Activated naive CD4-positive, alpha-beta T cell (primary cell): ENCODE measurements around the gene KRT7.
"Not testable (repeated sequence)": the region's sequence is repeated elsewhere in the genome, so short reads cannot be mapped to it uniquely, and the experiment has no call there.

ENCODE experiments used
- DNase-seq, 4 experiments: peaks; one replicate each; lab custom pipeline; 2025; lab: John Stamatoyannopoulos, UW

KRT7 gene

DNA sequence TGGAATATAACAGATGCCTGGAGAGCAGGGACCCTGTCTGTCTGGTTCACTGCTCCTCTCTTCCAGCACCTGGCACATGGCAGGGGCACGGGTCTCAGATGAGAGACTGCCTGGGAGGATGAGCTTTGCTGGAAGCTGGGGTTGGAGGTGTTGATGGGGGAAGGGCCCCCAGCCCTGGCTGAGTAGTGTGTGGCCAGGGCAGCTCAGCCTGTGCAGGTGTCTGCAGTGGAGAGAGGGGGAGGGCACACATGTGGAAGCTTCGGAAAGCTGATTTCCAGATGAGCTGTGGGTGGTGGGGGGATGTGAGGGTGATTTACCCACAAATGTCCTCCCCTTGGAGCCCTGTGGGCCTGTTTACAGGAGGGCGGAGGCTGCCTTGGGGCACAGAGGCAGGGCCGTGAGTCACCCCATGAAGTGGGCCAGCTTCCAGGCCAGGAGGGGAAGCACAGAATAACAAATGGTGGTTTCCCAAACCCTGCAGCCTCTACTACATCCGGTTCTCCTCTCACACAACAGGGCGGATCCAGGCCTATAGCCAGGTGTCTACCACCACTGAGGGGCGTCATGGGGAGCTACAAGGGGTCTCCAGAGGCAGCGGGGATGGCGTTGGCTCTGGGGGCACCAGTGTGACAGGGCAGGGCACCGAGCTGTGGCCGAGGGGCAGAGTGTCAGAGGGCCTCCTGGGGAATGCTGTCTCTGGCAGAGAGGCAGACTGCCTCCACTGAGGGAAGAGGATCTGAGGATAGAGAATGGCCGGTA, 11.0 kb downstream of the KRT7 start:
- peak in 3 of 4 experiments; percentile 11 to 20 (median 19) for DNase-seq

DNA sequence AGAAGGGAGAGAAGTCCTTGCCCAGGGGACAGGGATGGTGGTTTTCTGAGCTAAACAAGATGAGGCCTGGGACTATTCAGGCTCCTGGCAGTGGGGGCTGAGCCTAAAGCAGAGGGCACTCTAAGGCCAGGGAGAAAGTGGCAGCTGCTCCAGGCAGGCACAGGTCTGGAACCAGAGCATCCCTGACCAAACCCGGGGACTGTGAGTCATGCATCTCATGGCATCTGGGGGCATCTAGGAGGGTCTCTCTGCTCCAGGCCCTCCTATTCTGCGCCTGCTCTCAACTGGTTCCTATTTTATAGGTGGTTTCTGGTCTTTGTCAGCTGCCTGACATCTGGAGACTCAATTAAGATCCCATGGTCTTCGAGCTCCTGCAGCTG, 11.6 kb downstream of the KRT7 start:
- no peak for DNase-seq

DNA sequence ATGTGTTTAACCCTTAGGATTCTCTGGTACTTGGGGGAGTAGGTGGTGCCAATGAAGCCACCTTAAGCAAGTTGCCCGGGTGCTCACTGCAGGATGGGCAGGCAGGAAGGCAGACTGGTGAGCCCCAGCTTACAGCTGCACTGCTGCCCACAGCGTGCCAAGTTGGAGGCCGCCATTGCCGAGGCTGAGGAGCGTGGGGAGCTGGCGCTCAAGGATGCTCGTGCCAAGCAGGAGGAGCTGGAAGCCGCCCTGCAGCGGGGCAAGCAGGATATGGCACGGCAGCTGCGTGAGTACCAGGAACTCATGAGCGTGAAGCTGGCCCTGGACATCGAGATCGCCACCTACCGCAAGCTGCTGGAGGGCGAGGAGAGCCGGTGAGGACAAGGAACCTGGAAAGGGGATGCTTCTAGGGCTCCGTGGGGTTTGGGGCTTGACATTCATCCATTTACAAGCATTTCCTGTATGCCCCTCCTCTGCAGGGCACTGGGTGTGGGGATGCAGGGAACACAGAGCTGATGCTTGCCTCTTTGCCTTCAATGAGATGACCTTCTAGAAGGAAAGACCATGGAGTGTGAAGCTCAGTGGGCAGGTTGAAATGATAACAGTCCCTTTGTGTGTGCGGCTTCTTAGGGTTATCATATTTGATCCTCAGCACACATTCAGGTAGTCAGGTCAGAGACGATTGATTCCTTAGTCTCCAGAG, 12.4 kb downstream of the KRT7 start:
- DNase-seq = no peak

DNA sequence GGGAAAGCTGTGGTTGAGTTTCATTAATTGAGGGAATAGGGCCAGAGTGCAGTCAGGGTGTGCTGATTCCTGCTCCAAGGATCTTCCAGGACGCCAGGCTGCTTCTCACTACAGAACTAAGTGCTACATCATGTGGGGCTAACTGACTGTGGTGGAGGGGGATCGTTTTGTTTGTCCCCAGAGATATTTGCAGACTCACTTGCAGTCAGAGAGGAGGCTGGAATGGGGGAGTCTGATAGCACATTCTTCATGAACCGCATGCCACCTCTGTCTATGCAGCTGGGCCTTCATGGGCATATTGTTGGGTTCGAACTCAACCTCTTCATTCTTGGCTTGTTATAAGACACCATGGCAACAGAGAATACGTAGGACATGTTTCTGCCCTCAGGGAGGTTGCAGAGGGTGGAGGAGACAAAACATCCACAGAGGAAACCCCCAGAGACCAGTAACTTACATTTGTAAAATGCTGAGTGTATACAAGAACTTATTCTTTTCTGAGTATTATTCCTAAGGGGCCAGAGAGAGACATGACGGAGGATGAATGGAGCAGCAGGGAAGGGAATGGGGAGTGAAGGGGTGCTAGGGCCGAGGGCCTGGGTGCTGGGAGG, 13.0 kb downstream of the KRT7 start:
- no peak for DNase-seq

DNA sequence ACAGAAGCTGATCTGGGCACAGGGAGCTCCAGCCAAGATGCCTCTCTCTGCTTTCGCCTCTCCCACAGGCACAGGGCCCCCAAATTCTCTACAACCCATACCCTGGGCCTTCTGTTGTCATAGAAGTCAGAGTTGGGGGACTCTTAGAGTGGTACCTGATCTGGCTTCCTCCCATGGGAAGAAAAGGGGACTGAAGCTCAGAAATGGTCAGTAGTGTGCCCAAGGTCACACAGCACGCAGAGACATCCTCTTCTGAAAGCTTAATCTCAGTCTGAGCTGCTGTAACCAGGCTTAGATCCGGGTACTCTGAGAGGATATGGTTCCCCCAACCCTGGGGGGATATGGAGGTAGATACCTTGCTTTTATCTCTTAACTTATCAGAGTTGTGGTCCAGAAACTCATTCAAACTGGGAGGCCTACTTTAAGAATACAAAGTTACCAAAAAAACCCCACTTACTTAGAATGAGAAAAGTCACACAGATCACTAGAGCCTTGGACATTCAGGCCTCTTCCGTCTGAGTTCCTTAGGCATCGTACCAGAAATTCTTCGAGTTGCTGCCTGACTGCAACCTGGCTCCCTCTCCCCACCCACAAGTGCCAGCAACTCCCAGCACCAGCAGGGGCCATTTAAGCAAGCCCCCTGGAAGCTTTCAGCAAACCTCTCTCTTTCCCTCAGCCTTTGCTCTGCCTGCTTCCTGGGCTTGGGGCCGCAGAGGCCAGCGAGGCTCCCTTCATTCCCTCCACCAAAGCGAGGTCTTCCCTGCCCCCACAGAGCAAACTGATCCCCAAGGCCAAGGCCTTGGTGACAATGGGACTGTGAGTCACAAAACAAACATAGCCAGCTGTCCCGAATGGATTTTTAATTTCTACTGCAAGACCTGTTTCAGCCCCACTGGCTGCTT, 13.9 kb downstream of the KRT7 start:
- no peak for DNase-seq

DNA sequence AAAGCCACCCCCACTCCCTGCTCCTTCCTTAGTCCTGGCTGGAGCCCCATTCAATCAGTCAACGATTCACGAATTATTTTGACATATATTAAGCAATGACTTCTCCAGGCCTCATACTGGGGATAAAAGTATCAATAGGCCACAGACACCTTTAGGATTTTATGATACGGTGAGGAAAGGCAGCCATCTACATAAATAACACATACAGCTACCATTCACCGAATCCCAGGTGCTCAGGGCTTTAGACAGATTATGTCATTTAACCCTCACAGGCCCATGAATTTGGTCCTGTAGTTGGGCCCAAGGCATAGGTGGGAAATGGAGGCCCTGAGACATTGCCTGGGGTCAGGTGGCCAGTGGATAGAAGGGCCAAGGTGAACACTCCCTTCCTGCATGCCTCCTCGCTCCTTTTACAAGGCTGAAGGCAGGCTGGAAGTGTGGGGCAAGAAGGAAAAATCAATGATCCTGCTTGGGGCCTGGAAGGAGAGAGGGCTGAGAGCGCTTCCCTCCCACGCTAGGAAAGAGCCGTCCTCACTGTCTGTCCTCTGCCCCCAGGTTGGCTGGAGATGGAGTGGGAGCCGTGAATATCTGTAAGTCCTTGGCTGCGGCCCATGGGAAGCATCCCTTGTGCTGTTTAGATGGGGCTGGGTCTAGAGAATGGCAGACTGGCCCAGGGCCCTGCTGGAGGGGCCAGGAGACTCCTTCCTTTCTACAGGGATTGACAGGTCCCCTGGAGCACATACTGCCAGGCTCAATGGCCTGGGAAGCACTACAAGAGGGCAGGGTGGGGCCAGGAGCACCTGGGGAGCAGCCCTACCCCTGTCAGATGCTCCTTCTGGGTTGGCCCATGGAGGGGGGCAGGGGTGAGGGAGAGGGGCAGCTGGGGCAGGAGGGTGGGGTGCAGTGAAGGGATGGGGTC, 14.8 kb downstream of the KRT7 start:
- no peak for DNase-seq

DNA sequence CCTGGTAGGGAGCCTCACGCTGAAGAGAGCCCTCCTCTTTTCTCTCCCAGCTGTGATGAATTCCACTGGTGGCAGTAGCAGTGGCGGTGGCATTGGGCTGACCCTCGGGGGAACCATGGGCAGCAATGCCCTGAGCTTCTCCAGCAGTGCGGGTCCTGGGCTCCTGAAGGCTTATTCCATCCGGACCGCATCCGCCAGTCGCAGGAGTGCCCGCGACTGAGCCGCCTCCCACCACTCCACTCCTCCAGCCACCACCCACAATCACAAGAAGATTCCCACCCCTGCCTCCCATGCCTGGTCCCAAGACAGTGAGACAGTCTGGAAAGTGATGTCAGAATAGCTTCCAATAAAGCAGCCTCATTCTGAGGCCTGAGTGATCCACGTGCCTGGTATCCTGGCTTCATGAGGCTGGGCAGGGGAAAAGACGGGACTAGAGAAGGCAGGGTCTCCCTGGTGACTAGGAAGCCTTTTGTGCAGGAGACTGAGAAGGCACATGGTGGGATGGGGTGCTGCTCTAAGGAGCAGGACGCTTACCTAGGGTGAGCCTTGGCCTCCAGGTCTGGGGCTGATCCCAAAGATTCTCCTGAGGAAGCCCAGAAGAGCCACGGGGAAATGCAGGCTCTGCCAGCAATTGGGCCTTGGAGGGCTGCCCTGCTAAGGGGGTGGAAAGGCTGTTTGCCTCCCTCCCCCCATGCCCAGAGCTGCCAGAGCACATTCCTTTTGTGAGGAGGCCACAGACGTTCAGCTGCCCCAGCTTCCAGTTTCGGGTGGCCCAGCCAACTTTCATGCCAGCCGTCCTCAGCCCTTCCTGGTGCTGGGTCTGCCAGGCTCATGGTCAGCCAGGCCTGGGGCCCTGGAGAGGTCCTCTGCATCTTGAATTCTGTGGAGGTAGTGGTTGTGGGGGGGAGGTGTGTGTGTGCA, 15.8 kb downstream of the KRT7 start:
- no peak for DNase-seq

DNA sequence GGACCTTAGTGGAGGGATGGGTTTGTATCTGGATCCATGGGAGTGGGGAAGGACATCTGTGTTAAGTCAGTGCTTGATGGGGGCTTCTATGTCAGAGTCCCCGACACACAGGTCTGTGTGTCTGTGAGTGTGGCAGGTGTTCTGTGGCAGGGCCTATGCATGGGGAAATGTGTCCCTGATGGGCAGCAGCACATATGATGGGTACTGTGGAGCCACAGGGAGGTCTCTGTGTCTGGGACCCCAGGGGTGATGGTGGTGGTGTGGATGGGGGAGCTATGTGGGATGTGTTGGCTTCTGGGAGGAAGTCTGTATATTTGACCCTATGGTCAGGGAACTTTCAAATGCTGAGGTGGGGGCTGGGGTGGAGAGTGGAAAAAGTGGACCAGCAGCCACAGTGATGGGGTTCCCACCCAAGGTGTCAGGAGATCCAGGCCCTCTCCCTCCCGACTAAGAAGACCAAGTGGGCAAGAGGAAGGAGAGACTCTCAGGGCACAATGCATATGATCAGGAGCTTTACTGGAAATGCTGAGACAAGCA, 16.5 kb downstream of the KRT7 start:
- DNase-seq = no peak

DNA sequence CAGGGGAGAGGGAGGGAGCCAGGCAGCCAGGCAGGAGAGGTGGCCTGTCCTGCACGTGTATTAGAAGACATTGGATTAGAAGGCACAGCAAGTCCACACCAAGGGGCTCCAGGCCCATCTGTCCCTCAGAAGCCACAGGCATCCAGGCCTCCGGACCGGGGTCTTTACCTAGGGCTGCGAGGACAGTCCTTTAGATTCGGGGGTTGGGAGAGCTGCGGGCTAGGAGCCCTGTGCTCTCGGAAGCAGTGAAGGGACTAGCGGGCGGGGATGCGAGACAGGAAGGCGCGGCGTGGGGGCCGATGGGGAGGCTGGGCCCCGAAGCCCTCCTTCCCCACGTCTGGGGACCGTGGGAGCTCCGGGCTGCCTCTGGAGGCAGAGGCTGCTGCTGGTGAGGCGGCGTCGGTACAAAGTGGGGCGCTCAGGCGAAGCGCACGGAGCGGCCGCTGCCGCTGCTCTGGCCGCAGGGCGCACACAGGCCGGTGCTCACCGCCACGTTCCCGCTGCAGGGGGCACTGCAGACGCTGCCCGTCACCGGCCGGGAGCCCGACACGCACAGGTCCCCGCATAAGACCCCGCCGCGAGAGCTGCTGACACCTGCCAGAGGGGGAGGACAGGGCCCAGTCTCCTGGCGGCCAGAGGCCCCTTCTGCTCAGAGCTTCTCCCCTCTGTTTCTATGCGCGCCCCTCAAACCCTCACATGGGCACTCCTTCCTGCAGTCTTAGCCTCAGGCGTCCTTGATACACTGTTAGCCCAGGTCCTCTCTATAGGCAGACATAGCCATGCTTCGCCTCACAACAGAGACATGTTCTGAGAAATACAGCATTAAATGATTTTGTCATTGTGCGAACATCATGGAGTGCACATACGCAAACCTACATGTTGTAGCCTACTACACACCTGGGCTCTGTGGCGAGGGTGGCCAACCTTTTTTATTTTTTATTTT, 17.3 kb downstream of the KRT7 start:
- DNase-seq = no peak

DNA sequence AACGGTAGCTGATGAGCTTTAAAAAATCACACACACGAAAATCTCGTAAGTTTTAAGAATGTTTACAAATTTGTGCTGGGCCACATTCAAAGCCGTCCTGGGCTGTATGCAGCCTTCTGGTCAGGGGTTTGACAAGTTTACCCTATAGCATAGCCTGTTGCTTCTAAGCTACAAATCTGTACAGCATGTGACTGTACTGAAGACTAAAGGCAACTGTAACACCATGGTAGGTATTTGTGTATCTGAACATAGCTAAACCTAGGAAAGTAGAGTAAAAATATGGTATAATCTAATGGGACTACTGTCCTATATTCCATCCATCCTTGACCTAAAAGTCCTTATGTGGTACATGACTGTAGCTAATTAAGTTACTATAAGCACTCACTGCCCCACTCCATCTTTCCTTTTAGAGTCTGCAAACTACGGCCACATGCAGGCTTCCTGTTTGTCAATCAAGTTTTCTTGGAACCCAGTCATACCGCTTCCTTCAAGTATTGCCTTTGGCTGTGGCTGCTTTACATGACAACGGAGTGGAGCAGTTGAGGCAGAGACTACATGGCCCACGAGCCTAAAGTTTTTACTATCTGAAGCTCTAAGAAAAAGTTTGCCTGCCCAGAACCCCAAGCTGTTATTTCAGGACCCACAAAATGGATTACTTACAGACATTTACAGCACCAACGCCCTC, 18.5 kb downstream of the KRT7 start:
- no peak for DNase-seq

DNA sequence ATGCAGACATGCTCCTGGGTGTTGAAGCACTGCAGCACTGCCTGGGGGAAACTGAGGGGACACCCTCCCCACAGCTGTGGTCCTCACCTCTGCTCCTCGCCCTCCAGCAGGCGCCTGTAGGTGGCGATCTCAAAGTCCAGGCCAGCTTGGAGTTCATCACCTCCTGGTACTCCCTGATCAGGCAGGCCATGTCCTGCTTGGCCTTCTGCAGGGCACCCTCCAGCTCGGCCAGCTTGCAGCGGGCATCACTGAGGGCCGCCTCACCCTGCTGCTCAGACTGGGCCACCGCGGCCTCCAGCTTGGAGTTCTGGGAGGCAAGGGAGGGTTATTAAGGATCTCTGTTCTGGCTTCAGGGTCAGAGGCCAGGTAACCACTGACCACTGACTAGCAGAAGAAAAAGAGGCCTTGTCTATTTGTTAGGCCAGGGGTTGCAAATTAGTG, 19.2 kb downstream of the KRT7 start:
- DNase-seq = not testable (repeated sequence)

DNA sequence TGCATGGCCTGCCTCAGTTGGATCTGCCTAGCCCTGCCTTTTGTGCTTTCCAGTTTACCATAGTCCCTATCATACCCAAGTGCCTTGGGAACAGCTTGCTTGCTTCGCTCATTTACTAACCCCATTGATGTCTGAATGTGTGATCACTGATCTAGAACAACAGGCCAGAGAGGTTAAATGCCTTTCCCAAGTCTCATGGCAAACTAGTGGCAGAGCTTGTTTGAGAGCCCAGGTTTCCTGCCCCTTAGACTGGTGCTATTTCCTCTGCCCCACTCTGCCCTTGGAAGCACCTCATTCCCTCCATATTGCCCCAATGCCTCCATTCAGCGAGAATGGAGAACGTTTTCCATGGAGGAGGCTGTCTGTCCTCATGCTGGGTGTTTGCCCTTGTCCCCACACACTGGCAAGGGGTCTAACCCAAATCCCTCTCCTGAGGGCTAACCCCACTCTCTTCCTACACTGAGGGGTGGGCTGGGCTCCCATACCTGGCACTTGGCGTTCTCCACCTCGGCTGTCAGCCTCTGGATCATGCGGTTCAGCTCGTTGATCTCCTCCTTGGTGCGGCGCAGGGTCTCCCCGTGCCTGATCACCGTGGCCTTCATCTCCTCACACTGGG, 19.8 kb downstream of the KRT7 start:
- no peak for DNase-seq

DNA sequence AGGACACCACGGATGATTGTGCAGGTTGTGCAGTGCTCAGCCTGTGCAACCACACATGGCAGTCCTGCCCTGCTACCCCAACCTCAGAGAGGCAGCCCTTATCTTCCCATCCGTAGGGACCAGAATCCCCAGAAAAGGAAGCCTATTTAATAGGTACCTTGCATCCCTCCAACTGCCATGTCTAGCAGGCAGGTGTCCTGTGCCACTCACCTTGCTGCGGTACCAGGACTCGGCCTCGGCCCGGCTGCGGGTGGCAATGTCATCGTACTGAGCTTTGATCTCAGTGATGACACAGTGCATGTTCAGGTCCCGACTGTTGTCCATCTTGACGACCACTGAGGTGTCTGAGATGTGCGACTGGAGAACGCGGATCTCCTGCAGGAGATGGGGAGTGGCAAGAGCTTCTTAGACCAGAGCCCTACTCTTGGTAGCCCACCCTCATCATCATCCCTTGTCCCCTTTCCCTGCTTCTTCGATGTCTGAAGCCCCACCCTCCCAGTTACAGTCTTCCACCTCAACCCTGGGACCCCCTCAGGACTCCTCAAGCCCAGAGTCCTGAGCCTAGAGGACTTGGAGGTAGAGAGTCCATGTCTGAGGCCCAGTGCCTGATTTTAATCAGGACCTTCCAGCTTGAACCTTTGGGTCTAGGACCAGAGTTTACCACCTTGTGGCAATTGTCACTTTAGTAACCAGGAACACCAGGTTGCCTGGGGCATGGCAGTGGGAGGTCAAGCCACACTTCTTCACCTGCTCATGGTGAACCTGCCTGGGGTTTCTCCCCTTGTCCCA, 20.5 kb downstream of the KRT7 start:
- no peak for DNase-seq

DNA sequence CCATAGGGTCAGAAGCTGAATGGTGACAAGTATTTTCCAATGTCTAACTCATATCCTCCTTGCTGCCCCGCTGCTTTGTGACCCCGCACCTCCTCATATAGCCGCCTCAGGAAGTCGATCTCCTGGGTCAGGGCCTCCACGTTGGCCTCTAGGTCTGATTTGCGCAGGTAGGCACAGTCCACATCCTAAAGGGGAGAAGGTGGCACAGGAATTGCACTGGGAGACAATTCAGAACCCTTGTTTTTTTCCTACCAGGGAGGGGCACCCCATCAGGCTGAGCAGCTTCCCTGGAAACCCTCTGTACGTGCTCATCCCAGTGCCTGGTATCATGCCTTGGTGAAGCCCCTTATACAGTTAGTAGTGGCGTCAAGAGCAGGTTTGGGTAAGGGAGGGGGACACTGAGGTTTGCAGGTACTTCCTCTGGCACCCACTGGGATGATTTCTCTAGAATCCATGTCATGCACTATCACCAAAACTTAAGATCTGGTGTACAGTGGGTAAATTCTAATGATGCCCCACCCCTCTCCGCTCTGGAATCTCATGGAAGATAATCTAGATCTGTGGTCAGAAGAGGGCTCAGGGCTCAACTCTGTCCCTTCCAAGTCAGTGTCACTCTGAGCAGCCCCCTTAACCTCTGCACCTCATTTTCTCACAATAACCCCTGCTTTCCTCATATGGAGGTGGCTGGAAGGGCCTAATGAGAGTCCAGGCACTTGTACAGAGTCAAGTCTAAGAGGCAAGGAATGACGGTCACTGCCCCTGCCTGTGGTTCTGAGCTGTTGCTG, 21.3 kb downstream of the KRT7 start:
- DNase-seq = no peak

DNA sequence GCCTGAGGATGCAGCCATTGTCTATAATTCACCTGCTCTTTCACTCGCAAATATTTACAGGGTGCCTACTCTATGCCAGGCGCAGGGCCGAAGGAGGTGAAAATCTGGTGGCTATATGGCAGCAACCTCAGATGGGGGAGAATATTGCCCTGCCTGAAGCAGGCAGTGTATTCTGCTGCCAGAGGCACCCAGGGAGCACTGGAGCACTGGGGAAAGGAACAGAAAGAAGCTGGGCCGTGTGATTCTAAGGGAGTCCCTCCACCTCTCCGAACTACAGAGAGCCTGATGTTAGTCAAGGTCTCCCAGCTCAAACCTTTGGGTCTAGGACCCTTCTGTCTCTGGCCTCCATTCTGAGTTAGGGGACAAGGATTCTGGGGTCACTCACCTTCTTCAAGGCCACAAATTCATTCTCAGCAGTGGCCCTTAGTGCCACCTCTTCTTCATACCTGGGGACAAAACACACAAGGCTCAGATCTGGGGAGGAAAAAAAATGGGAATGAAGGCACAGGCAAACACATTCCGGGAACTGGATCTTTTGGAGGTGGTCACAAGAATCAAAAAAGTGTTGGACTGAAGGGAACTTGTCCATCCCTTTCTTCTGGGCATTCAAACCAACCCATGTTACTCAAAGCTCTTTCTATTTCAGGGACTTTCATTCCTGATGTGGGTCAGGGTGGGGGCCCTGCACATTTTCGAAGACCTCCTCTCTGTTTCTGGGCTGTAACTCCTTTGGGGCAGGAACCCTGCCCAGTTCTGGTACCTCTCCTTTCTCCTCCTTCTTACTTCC, 22.1 kb downstream of the KRT7 start:
- DNase-seq = no peak
